Panc1 (cell line): ENCODE results near the gene PRR35.

ENCODE experiments used
- CTCF ChIP-seq: fragments of 450-650 bp; IDR thresholded peaks from 2 replicates; pipeline ENCODE4 v1.5.1; 2017; ENCODE audit warnings: mild to moderate bottlenecking
- TCF7L2 ChIP-seq: IDR thresholded peaks from 2 replicates; pipeline ENCODE4 v1.6.1; 2011; ENCODE audit warnings: mild to moderate bottlenecking, low read depth, low read length, inconsistent platforms

GRCh38 chr16:539901-540530 is 20.2 kb upstream of the PRR35 start:
- no peak for TF ChIP-seq TCF7L2
- no peak for TF ChIP-seq CTCF
